Stimulated activated CD8-positive, alpha-beta memory T cell treated with anti-CD3 and anti-CD28 coated beads, Interleukin-15, amount 100 ng/mL, for 1 hour (primary cell): ENCODE measurements around the gene USP17L22.
"Not testable (repeated sequence)": the region's sequence is repeated elsewhere in the genome, so short reads cannot be mapped to it uniquely, and the experiment has no call there.

Source experiments
- DNase-seq: peaks from one replicate; pipeline ENCODE4 v3.0.0-alpha.2; 2020; ENCODE audit warnings: low read depth

USP17L22 gene, protein sequence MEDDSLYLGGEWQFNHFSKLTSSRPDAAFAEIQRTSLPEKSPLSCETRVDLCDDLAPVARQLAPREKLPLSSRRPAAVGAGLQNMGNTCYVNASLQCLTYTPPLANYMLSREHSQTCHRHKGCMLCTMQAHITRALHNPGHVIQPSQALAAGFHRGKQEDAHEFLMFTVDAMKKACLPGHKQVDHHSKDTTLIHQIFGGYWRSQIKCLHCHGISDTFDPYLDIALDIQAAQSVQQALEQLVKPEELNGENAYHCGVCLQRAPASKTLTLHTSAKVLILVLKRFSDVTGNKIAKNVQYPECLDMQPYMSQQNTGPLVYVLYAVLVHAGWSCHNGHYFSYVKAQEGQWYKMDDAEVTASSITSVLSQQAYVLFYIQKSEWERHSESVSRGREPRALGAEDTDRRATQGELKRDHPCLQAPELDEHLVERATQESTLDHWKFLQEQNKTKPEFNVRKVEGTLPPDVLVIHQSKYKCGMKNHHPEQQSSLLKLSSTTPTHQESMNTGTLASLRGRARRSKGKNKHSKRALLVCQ

DNA sequence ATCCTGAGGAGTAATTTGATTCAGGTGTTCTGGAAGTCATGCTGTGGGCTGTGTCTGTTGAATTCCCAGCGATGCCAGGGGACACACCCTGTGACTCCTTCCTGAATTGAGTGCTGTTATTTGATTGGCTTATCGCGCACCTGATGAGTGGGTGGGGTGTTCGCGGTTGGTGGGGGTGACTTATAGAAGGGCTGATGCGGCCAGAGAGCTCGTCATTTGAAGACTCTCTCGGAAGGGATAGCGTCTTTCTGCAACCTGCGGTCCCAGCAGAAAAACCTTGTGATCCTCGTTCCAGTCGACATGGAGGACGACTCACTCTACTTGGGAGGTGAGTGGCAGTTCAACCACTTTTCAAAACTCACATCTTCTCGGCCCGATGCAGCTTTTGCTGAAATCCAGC is at the start of gene USP17L22:
Gene USP17L22, plus strand, starts transcription at position 301 of the 400 bp plus-strand sequence. Its CDS starts 0 bp downstream, at position 301.
- DNase-seq, result not testable (repeated sequence)

DNA sequence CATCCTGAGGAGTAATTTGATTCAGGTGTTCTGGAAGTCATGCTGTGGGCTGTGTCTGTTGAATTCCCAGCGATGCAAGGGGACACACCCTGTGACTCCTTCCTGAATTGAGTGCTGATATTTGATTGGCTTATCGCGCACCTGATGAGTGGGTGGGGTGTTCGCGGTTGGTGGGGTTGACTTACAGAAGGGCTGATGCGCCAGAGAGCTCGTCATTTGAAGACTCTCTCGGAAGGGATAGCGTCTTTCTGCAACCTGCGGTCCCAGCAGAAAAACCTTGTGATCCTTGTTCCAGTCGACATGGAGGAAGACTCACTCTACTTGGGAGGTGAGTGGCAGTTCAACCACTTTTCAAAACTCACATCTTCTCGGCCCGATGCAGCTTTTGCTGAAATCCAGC is 47.6 kb upstream of the USP17L22 start, which contains the start of gene USP17L12:
Gene USP17L12, plus strand, starts transcription at position 301 of the 400 bp plus-strand sequence. Its CDS starts 0 bp downstream, at position 301.
- not testable (repeated sequence) for DNase-seq

DNA sequence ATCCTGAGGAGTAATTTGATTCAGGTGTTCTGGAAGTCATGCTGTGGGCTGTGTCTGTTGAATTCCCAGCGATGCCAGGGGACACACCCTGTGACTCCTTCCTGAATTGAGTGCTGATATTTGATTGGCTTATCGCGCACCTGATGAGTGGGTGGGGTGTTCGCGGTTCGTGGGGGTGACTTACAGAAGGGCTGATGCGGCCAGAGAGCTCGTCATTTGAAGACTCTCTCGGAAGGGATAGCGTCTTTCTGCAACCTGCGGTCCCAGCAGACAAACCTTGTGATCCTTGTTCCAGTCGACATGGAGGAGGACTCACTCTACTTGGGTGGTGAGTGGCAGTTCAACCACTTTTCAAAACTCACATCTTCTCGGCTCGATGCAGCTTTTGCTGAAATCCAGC is 42.8 kb upstream of the USP17L22 start, which contains the start of gene USP17L13:
Gene USP17L13, plus strand, starts transcription at position 301 of the 400 bp plus-strand sequence. Its CDS starts 0 bp downstream, at position 301.
- not testable (repeated sequence) for DNase-seq

DNA sequence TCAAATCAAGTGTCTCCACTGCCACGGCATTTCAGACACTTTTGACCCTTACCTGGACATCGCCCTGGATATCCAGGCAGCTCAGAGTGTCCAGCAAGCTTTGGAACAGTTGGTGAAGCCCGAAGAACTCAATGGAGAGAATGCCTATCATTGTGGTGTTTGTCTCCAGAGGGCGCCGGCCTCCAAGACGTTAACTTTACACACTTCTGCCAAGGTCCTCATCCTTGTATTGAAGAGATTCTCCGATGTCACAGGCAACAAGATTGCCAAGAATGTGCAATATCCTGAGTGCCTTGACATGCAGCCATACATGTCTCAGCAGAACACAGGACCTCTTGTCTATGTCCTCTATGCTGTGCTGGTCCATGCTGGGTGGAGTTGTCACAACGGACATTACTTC is 37.2 kb upstream of the USP17L22 start:
- not testable (repeated sequence) for DNase-seq

DNA sequence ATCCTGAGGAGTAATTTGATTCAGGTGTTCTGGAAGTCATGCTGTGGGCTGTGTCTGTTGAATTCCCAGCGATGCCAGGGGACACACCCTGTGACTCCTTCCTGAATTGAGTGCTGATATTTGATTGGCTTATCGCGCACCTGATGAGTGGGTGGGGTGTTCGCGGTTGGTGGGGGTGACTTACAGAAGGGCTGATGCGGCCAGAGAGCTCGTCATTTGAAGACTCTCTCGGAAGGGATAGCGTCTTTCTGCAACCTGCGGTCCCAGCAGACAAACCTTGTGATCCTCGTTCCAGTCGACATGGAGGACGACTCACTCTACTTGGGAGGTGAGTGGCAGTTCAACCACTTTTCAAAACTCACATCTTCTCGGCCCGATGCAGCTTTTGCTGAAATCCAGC is 33.3 kb upstream of the USP17L22 start, which contains the start of gene USP17L15:
Gene USP17L15, plus strand, starts transcription at position 301 of the 400 bp plus-strand sequence. Its CDS starts 0 bp downstream, at position 301.
- not testable (repeated sequence) for DNase-seq

DNA sequence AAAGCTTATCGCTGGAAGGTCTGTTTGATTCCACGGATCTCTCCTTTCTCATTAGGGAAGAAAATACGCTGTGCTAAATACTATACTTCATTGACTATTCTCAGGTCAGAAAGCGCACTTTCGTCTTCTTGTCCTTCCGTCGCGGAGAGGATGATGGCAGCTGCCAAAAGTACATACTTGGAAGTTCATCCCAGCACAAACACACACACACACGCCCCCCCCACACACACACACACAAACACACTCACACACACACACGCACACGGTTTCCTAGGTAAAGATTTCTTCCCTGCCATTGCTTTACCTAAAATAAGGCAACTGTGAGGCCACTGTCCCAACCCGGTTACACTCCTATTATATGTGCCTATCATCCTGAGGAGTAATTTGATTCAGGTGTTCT is 29.0 kb upstream of the USP17L22 start:
- DNase-seq, result not testable (repeated sequence)

DNA sequence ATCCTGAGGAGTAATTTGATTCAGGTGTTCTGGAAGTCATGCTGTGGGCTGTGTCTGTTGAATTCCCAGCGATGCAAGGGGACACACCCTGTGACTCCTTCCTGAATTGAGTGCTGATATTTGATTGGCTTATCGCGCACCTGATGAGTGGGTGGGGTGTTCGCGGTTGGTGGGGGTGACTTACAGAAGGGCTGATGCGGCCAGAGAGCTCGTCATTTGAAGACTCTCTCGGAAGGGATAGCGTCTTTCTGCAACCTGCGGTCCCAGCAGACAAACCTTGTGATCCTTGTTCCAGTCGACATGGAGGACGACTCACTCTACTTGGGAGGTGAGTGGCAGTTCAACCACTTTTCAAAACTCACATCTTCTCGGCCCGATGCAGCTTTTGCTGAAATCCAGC is 23.8 kb upstream of the USP17L22 start, which contains the start of gene USP17L17:
Gene USP17L17, plus strand, starts transcription at position 301 of the 400 bp plus-strand sequence. Its CDS starts 0 bp downstream, at position 301.
- DNase-seq, result not testable (repeated sequence)

DNA sequence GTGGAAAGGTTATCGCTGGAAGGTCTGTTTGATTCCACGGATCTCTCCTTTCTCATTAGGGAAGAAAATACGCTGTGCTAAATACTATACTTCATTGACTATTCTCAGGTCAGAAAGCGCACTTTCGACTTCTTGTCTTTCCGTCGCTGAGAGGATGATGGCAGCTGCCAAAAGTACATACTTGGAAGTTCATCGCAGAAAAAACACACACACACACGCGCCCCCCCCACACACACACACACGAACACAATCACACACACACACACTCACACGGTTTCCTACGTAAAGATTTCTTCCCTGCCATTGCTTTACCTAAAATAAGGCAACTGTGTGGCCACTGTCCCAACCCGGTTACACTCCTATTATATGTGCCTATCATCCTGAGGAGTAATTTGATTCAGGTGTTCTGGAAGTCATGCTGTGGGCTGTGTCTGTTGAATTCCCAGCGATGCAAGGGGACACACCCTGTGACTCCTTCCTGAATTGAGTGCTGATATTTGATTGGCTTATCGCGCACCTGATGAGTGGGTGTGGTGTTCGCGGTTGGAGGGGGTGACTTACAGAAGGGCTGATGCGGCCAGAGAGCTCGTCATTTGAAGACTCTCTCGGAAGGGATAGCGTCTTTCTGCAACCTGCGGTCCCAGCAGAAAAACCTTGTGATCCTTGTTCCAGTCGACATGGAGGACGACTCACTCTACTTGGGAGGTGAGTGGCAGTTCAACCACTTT is 19.3 kb upstream of the USP17L22 start, which contains the start of gene USP17L18:
Gene USP17L18, plus strand, starts transcription at position 678 of the 728 bp plus-strand sequence. Its CDS starts 0 bp downstream, at position 678.
- DNase-seq, result not testable (repeated sequence)

DNA sequence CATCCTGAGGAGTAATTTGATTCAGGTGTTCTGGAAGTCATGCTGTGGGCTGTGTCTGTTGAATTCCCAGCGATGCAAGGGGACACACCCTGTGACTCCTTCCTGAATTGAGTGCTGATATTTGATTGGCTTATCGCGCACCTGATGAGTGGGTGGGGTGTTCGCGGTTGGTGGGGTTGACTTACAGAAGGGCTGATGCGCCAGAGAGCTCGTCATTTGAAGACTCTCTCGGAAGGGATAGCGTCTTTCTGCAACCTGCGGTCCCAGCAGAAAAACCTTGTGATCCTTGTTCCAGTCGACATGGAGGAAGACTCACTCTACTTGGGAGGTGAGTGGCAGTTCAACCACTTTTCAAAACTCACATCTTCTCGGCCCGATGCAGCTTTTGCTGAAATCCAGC is 14.3 kb upstream of the USP17L22 start, which contains the start of gene USP17L19:
Gene USP17L19, plus strand, starts transcription at position 301 of the 400 bp plus-strand sequence. Its CDS starts 0 bp downstream, at position 301.
- not testable (repeated sequence) for DNase-seq

DNA sequence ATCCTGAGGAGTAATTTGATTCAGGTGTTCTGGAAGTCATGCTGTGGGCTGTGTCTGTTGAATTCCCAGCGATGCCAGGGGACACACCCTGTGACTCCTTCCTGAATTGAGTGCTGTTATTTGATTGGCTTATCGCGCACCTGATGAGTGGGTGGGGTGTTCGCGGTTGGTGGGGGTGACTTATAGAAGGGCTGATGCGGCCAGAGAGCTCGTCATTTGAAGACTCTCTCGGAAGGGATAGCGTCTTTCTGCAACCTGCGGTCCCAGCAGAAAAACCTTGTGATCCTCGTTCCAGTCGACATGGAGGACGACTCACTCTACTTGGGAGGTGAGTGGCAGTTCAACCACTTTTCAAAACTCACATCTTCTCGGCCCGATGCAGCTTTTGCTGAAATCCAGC is 9.6 kb upstream of the USP17L22 start, which contains the start of gene USP17L20:
Gene USP17L20, plus strand, starts transcription at position 301 of the 400 bp plus-strand sequence. Its CDS starts 0 bp downstream, at position 301.
- not testable (repeated sequence) for DNase-seq

DNA sequence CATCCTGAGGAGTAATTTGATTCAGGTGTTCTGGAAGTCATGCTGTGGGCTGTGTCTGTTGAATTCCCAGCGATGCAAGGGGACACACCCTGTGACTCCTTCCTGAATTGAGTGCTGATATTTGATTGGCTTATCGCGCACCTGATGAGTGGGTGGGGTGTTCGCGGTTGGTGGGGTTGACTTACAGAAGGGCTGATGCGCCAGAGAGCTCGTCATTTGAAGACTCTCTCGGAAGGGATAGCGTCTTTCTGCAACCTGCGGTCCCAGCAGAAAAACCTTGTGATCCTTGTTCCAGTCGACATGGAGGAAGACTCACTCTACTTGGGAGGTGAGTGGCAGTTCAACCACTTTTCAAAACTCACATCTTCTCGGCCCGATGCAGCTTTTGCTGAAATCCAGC is 4.8 kb upstream of the USP17L22 start, which contains the start of gene USP17L21:
Gene USP17L21, plus strand, starts transcription at position 301 of the 400 bp plus-strand sequence. Its CDS starts 0 bp downstream, at position 301.
- not testable (repeated sequence) for DNase-seq

DNA sequence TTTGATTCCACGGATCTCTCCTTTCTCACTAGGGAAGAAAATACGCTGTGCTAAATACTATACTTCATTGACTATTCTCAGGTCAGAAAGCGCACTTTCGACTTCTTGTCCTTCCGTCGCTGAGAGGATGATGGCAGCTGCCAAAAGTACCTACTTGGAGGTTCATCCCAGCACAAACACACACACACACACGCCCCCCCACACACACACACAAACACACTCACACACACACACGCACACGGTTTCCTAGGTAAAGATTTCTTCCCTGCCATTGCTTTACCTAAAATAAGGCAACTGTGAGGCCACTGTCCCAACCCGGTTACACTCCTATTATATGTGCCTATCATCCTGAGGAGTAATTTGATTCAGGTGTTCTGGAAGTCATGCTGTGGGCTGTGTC is 4.3 kb downstream of the USP17L22 start:
- DNase-seq, result not testable (repeated sequence)
